Sigmoid colon (tissue), 4 donors: ENCODE measurements around the gene F11R.

Experiments used
- EP300 ChIP-seq, 4 donors: sonication (generic); formaldehyde crosslinking; IDR thresholded peaks; one replicate each; pipeline ENCODE4 v1.6.1; 2017; ENCODE audit warnings: antibody characterized with exemption in 4 of 4
- POLR2A ChIP-seq, 2 donors: fragments of 450-650 bp; IDR thresholded peaks; one replicate each; pipeline ENCODE4 v1.6.1; 2016; ENCODE audit warnings: antibody characterized with exemption in 2 of 2, mild to moderate bottlenecking in 2 of 2, moderate library complexity in 2 of 2
- POLR2AphosphoS5 ChIP-seq, 4 donors: sonication (generic); formaldehyde crosslinking; IDR thresholded peaks; one replicate each; pipeline ENCODE4 v1.6.1; 2017; ENCODE audit warnings: antibody characterized with exemption in 4 of 4
- TF ChIP-seq, protein P1 (sequence below), 4 experiments: fragments of 450-650 bp in 3 of 4; fragments of 200-600 bp in 1 of 4; IDR thresholded peaks; one replicate each; pipeline ENCODE4 v1.5.1; 2016 to 2019; ENCODE audit warnings: antibody characterized with exemption in 4 of 4, mild to moderate bottlenecking in 3 of 4, moderate library complexity in 2 of 4

DNA sequence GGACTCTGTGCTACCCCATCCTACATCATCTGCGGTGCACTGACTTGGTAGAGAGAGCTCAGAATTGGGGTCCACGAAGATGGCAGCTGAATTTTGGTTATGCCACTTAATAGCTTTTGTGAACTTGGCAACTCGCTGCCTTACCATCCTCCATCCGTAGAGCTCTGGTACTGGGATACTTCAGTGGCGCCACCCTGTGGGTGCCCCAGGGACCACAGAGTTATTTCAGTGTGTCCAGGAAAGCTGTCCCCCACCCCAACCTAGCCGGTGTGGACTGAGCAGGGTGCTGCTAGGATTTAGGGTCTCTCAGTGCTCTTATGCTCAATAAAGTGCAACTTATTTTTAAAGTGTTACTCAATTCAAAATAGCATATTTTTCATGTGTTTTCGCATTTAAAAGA is 33.9 kb upstream of the F11R start:
- TF ChIP-seq, protein P1, sequence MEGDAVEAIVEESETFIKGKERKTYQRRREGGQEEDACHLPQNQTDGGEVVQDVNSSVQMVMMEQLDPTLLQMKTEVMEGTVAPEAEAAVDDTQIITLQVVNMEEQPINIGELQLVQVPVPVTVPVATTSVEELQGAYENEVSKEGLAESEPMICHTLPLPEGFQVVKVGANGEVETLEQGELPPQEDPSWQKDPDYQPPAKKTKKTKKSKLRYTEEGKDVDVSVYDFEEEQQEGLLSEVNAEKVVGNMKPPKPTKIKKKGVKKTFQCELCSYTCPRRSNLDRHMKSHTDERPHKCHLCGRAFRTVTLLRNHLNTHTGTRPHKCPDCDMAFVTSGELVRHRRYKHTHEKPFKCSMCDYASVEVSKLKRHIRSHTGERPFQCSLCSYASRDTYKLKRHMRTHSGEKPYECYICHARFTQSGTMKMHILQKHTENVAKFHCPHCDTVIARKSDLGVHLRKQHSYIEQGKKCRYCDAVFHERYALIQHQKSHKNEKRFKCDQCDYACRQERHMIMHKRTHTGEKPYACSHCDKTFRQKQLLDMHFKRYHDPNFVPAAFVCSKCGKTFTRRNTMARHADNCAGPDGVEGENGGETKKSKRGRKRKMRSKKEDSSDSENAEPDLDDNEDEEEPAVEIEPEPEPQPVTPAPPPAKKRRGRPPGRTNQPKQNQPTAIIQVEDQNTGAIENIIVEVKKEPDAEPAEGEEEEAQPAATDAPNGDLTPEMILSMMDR (IDR thresholded peaks at IDR 0.05): no peak
- no peak for TF ChIP-seq POLR2A (IDR thresholded peaks at IDR 0.05)
- TF ChIP-seq EP300 (IDR thresholded peaks at IDR 0.05): no peak
- no peak for TF ChIP-seq POLR2AphosphoS5 (IDR thresholded peaks at IDR 0.05)
